ENCODE measurements around the gene TMEM63A.
"Not testable (repeated sequence)": the region's sequence is repeated elsewhere in the genome, so short reads cannot be mapped to it uniquely, and the experiment has no call there.

The TMEM63A gene

GRCh38 chr1:225822655-225823403 lies 59.4 kb downstream of the TMEM63A start:
- no peak for DNase-seq (ENCODE audit: low read depth in 4 of 4, low spot score in 1 of 4)

GRCh38 chr1:225820522-225821120 lies 61.6 kb downstream of the TMEM63A start:
- DNase-seq (ENCODE audit: low read depth in 4 of 4, low spot score in 1 of 4), result no peak

DNA sequence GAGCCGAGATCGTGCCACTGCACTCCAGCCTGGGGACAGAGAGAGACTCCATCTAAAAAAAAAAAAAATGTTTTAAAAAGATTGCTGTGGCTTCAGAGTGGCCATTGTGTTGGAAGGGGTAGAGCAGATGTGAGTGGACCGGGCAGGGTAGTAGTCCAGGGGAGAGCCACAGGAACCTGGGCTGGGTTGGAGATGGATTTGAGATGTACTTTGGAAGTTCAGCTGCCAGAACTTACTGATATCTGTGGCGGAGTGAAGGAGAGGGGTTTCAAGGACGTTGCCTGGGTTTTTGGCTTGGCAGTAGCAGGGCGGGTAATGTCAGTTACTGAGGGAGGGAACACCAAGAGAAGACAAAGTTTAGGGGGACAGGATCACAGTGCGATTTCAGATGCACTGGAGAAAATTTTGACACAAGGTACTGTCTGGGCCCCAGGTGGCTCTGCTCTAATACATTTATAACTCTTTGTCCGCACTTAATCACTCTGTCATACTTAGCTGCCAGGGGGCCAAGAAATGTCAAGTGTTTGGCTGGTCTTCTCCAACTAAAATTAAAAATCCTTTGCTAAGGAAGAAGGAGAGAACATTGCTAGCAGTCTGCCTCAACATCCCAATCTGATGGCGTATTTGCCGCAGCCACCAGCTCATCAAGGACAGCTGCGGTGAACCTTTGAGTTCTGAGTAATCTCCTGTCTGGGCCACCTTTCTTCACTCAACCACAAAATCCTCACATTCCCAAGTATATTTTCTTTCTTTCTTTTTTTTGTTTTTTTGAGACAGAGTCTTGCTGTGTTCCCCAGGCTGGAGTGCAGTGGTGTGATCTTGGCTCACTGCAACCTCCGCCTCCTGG lies 62.6 kb downstream of the TMEM63A start:
- no peak for DNase-seq (ENCODE audit: low read depth in 4 of 4, low spot score in 1 of 4)

DNA sequence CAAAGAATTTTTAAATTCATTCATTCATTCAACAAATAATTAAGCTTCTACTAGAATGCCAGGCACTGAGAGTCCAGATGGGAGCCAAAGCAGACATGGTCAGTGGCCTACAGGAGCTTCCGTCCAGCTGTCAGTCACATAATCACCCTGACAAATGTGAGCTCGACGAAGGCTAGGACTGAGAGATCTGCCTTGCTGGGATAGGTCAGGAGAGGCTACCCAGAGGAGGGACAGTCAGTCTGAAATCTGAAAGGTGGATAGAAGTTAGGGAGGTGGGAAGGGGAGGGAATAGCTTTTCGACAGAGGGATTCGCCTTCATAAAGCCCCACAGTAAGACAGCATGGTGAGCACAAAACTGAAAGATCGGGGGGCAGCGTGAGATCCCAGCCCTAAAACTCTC lies 64.0 kb downstream of the TMEM63A start:
- DNase-seq (ENCODE audit: low read depth in 4 of 4, low spot score in 1 of 4), result no peak

- DNase-seq (ENCODE audit: low read depth in 4 of 4, low spot score in 1 of 4), result no peak
Observed at GRCh38 chr1:225817611-225818061, 64.5 kb downstream of the TMEM63A start.

- DNase-seq (ENCODE audit: low read depth in 4 of 4, low spot score in 1 of 4), result no peak
Observed at GRCh38 chr1:225816643-225817538, 65.3 kb downstream of the TMEM63A start.

GRCh38 chr1:225815526-225816178 lies 66.5 kb downstream of the TMEM63A start:
- DNase-seq (ENCODE audit: low read depth in 4 of 4, low spot score in 1 of 4), result no peak

GRCh38 chr1:225815090-225815489 lies 67.1 kb downstream of the TMEM63A start:
- DNase-seq (ENCODE audit: low read depth in 4 of 4, low spot score in 1 of 4), result not testable (repeated sequence)

- DNase-seq (ENCODE audit: low read depth in 4 of 4, low spot score in 1 of 4), result no peak
Observed at GRCh38 chr1:225814381-225814780, 67.8 kb downstream of the TMEM63A start.

GRCh38 chr1:225813214-225813964 lies 68.8 kb downstream of the TMEM63A start:
- no peak for DNase-seq (ENCODE audit: low read depth in 4 of 4, low spot score in 1 of 4)

- no peak for DNase-seq (ENCODE audit: low read depth in 4 of 4, low spot score in 1 of 4)
Observed at GRCh38 chr1:225812488-225813213, 69.5 kb downstream of the TMEM63A start.

GRCh38 chr1:225811622-225812487 lies 70.3 kb downstream of the TMEM63A start:
- no peak for DNase-seq (ENCODE audit: low read depth in 4 of 4, low spot score in 1 of 4)

DNA sequence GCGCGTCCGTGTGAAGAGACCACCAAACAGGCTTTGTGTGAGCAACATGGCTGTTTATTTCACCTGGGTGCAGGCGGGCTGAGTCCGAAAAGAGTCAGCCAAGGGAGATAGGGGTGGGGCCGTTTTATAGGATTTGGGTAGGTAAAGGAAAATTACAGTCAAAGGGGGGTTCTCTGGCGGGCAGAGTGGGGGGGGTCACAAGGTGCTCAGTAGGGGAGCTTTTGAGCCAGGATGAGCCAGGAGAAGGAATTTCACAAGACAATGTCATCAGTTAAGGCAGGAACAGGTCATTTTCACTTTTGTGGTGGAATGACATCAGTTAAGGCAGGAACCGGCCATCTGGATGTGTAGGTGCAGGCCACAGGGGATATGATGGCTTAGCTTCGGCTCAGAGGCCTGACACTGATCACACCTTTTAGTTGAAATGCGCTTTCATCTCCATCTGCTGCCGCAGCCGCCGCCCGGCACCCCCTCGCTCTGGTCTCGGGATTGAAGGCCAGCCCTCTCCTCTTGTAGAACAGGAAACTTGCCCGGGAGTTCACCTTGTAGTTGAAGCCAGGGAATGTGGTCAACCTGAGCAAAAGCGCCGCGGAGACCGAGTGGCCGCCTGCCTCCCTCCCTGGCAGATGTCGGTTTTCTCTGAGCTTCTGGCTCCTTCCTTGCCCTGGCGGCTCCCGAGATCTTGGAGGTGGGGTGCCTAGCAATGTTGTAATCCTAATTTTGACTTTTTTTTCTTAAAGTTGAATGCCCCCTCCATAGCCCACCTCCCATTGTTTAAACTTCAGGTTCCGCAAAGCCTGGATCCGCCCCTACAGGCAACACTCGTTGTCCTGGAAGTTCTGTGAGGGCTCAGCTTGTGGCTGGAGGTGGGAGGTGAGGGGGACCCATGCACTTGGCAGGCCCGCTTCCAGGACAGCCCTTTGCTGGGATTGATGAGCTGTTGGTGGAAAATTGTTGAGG lies 71.3 kb downstream of the TMEM63A start:
- not testable (repeated sequence) for DNase-seq (ENCODE audit: low read depth in 4 of 4, low spot score in 1 of 4)

GRCh38 chr1:225809842-225810578 lies 72.2 kb downstream of the TMEM63A start, which contains the start of gene EPHX1:
EPHX1 (plus strand) TSS chr1:225810124; CDS start chr1:225828730, 18,606 bp downstream.
- peak; percentile 34 to 77 (median 50) for DNase-seq (ENCODE audit: low read depth in 4 of 4, low spot score in 1 of 4)

- DNase-seq (ENCODE audit: low read depth in 4 of 4, low spot score in 1 of 4), result no peak
Observed at GRCh38 chr1:225808136-225808535, 74.0 kb downstream of the TMEM63A start.

DNA sequence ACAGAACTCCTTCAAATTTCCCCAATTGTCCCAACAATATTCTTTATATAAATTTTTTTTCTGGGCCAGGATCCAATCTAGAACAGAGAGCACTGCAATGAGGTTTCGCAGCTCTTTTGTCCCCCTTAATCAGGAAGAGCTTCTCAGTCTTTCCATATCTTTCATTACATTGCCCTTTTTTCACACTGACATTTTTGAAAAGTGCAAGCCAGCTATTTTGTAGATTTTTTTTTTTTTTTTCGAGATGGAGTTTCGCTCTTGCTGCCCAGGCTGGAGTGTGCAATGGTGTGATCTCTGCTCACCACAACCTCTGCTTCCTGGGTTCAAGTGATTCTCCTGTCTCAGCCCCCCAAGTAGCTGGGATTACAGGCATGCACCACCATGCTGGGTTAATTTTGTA lies 75.4 kb downstream of the TMEM63A start:
- DNase-seq (ENCODE audit: low read depth in 4 of 4, low spot score in 1 of 4), result not testable (repeated sequence)
